Trophoblast cell (in vitro differentiated cells and primary cell): ENCODE results near the gene PRTFDC1.

Source experiments
- DNase-seq, 2 donors: peaks; one replicate each; pipeline ENCODE4 v3.0.0-alpha.2; 2016
- H2AFZ ChIP-seq: 2 replicates; pipeline ENCODE4 v1.6.1; 2013; ENCODE audit warnings: low read length, moderate library complexity, mild to moderate bottlenecking; ENCODE audit not compliant: insufficient read depth, poor library complexity
- H2AK5ac ChIP-seq: 2 replicates; pipeline ENCODE4 v1.6.1; 2013; ENCODE audit warnings: mild to moderate bottlenecking, low read length
- H2BK120ac ChIP-seq: 2 replicates; pipeline ENCODE4 v1.6.1; 2013; ENCODE audit warnings: low read length, mild to moderate bottlenecking, moderate library complexity; ENCODE audit not compliant: insufficient read depth, poor library complexity
- H2BK12ac ChIP-seq: 2 replicates; pipeline ENCODE4 v1.6.1; 2013; ENCODE audit warnings: mild to moderate bottlenecking, low read length, moderate library complexity
- H2BK5ac ChIP-seq: 2 replicates; pipeline ENCODE4 v1.6.1; 2013; ENCODE audit warnings: low read length, low read depth, moderate library complexity, mild to moderate bottlenecking; ENCODE audit not compliant: poor library complexity
- H3K14ac ChIP-seq: 2 replicates; pipeline ENCODE4 v1.6.1; 2013; ENCODE audit warnings: mild to moderate bottlenecking, low read length
- H3K18ac ChIP-seq: 2 replicates; pipeline ENCODE4 v1.6.1; 2013; ENCODE audit warnings: mild to moderate bottlenecking, low read length
- H3K23ac ChIP-seq: 2 replicates; pipeline ENCODE4 v1.6.1; 2013; ENCODE audit warnings: low read length
- H3K27ac ChIP-seq: 2 replicates; pipeline ENCODE4 v1.5.1; 2013; ENCODE audit warnings: low read depth, mild to moderate bottlenecking, inconsistent platforms, low read length, moderate library complexity
- H3K27me3 ChIP-seq: 2 replicates; pipeline ENCODE4 v1.6.1; 2013; ENCODE audit warnings: inconsistent platforms, mild to moderate bottlenecking, low read length, moderate library complexity; ENCODE audit not compliant: insufficient read depth
- H3K36me3 ChIP-seq, 2 experiments: 1 replicate in 1 of 2; 2 replicates in 1 of 2; pipeline ENCODE4 v1.6.1; 2013; ENCODE audit warnings: low read length in 2 of 2, mild to moderate bottlenecking in 2 of 2, moderate library complexity in 1 of 2; ENCODE audit not compliant: insufficient read depth in 2 of 2, control insufficient read depth in 1 of 2
- H3K4ac ChIP-seq: 2 replicates; pipeline ENCODE4 v1.6.1; 2013; ENCODE audit warnings: low read depth, mild to moderate bottlenecking, low read length, moderate library complexity
- H3K4me1 ChIP-seq, 2 experiments: 1 replicate in 1 of 2; 2 replicates in 1 of 2; pipeline ENCODE4 v1.6.1; 2013; ENCODE audit warnings: low read length in 2 of 2, mild to moderate bottlenecking in 2 of 2, moderate library complexity in 1 of 2; ENCODE audit not compliant: insufficient read depth in 2 of 2, control insufficient read depth in 1 of 2
- H3K4me2 ChIP-seq: 2 replicates; pipeline ENCODE4 v1.6.1; 2013; ENCODE audit warnings: inconsistent platforms, mild to moderate bottlenecking, low read length, moderate library complexity
- H3K4me3 ChIP-seq: 2 replicates; pipeline ENCODE4 v1.5.1; 2013; ENCODE audit warnings: mild to moderate bottlenecking, low read depth, low read length, inconsistent platforms
- H3K79me1 ChIP-seq: one replicate; pipeline ENCODE4 v1.6.1; 2013; ENCODE audit warnings: low read length
- H3K79me2 ChIP-seq: 2 replicates; pipeline ENCODE4 v1.6.1; 2013; ENCODE audit warnings: low read length, mild to moderate bottlenecking; ENCODE audit not compliant: control insufficient read depth, insufficient read depth, poor library complexity
- H3K9ac ChIP-seq: 2 replicates; pipeline ENCODE4 v1.6.1; 2013; ENCODE audit warnings: mild to moderate bottlenecking, low read length
- H3K9me3 ChIP-seq: 2 replicates; pipeline ENCODE4 v1.6.1; 2013; ENCODE audit warnings: low read depth, mild to moderate bottlenecking, control low read depth, inconsistent platforms, low read length; ENCODE audit not compliant: insufficient read depth
- H4K12ac ChIP-seq: 2 replicates; pipeline ENCODE4 v1.6.1; 2013; ENCODE audit warnings: low read depth, mild to moderate bottlenecking, low read length, moderate library complexity
- H4K8ac ChIP-seq: 2 replicates; pipeline ENCODE4 v1.6.1; 2013; ENCODE audit warnings: low read depth, mild to moderate bottlenecking, low read length, moderate library complexity
- H4K91ac ChIP-seq: one replicate; pipeline ENCODE4 v1.6.1; 2013; ENCODE audit warnings: low read depth, mild to moderate bottlenecking, low read length, moderate library complexity
- WGBS: extraction: QIAGEN DNeasy Blood & Tissue Kit; methylation state at CpG from one replicate; pipeline ENCODE4 v1.1.7; 2013; ENCODE audit warnings: missing lambda C conversion rate; ENCODE audit not compliant: insufficient read length, insufficient coverage; ENCODE audit errors: extremely low coverage; 5-methylcytosine and 5-hydroxymethylcytosine counted together

The PRTFDC1 gene

GRCh38 chr10:24850727-24851296 lies 101.6 kb downstream of the PRTFDC1 start:
- Histone ChIP-seq H3K9me3 (no peaks in the 10 kb centered on the region), H2BK5ac (no peak overlapping the region), H2BK12ac (no peak overlapping the region), H3K27me3 (no peaks in the 10 kb centered on the region), H4K12ac (no peak overlapping the region), H2AFZ (no peak overlapping the region), H2BK120ac (no peak overlapping the region), H3K4ac (no peak overlapping the region), H3K79me2 (no peaks in the 10 kb centered on the region), H2AK5ac (no peak overlapping the region), H3K23ac (no peak overlapping the region), H3K27ac (no peak overlapping the region), H3K4me1 (peaks cover 3 to 4% of the 10 kb centered on the region in 2 experiments), H3K79me1 (no peaks in the 10 kb centered on the region), H3K36me3 (no peaks in the 10 kb centered on the region), H3K4me3 (no peak overlapping the region), H4K91ac (no peak overlapping the region), H3K4me2 (no peak overlapping the region), H3K9ac (no peak overlapping the region), H3K14ac (no peak overlapping the region), H3K18ac (no peak overlapping the region), H4K8ac (no peak overlapping the region)
- no CpG with 5 or more reads among the region's 1 CpG for WGBS
- DNase-seq: no peak

- H3K4ac ChIP-seq: no peak overlapping the region
- H3K18ac ChIP-seq: no peak overlapping the region
- H3K4me3 ChIP-seq: no peak overlapping the region
- no peak overlapping the region for H4K91ac ChIP-seq
- no peaks in the 10 kb centered on the region for H3K27me3 ChIP-seq
- WGBS: no CpG with 5 or more reads among the region's 9 CpGs
- no peaks in the 10 kb centered on the region for H3K36me3 ChIP-seq
- peaks cover 3 to 4% of the 10 kb centered on the region in 2 experiments for H3K4me1 ChIP-seq
- no peak overlapping the region for H3K27ac ChIP-seq
- no peak overlapping the region for H2BK120ac ChIP-seq
- H2AK5ac ChIP-seq: no peak overlapping the region
- no peaks in the 10 kb centered on the region for H3K9me3 ChIP-seq
- no peak overlapping the region for H2AFZ ChIP-seq
- H3K79me2 ChIP-seq: no peaks in the 10 kb centered on the region
- no peak for DNase-seq
- H3K9ac ChIP-seq: no peak overlapping the region
- no peak overlapping the region for H4K12ac ChIP-seq
- no peak overlapping the region for H3K14ac ChIP-seq
- no peak overlapping the region for H2BK5ac ChIP-seq
- no peak overlapping the region for H2BK12ac ChIP-seq
- no peak overlapping the region for H3K4me2 ChIP-seq
- H3K23ac ChIP-seq: no peak overlapping the region
- no peaks in the 10 kb centered on the region for H3K79me1 ChIP-seq
- no peak overlapping the region for H4K8ac ChIP-seq
Observed at GRCh38 chr10:24849501-24850299, 102.7 kb downstream of the PRTFDC1 start.

- Histone ChIP-seq H2AFZ (no peak overlapping the region), H3K4ac (no peak overlapping the region), H3K4me2 (no peak overlapping the region), H3K79me2 (no peaks in the 10 kb centered on the region), H4K91ac (no peak overlapping the region), H2BK12ac (no peak overlapping the region), H2BK5ac (no peak overlapping the region), H3K79me1 (no peaks in the 10 kb centered on the region), H3K4me1 (peaks cover 3 to 4% of the 10 kb centered on the region in 2 experiments), H3K9ac (no peak overlapping the region), H4K8ac (no peak overlapping the region), H3K36me3 (no peaks in the 10 kb centered on the region), H3K9me3 (no peaks in the 10 kb centered on the region), H3K27ac (no peak overlapping the region), H2BK120ac (no peak overlapping the region), H3K23ac (no peak overlapping the region), H3K18ac (no peak overlapping the region), H2AK5ac (no peak overlapping the region), H3K4me3 (no peak overlapping the region), H3K27me3 (no peaks in the 10 kb centered on the region), H4K12ac (no peak overlapping the region), H3K14ac (no peak overlapping the region)
- DNase-seq: peak in 1 of 2 donors; percentile 42
- no CpG with 5 or more reads among the region's 6 CpGs for WGBS
Observed at GRCh38 chr10:24849051-24849450, 103.4 kb downstream of the PRTFDC1 start.

GRCh38 chr10:24848195-24848594 lies 104.2 kb downstream of the PRTFDC1 start:
- Histone ChIP-seq H3K27ac (no peak overlapping the region), H3K4me2 (no peak overlapping the region), H3K14ac (no peak overlapping the region), H3K9ac (no peak overlapping the region), H3K9me3 (no peaks in the 10 kb centered on the region), H3K4ac (no peak overlapping the region), H2AK5ac (no peak overlapping the region), H3K79me2 (no peaks in the 10 kb centered on the region), H3K4me3 (no peak overlapping the region), H4K91ac (no peak overlapping the region), H3K18ac (no peak overlapping the region), H2BK12ac (no peak overlapping the region), H3K23ac (no peak overlapping the region), H4K8ac (no peak overlapping the region), H2BK5ac (no peak overlapping the region), H2BK120ac (no peak overlapping the region), H3K79me1 (no peaks in the 10 kb centered on the region), H3K27me3 (no peaks in the 10 kb centered on the region), H4K12ac (no peak overlapping the region), H3K36me3 (no peaks in the 10 kb centered on the region), H2AFZ (no peak overlapping the region), H3K4me1 (peaks cover 3 to 4% of the 10 kb centered on the region in 2 experiments)
- no CpG with 5 or more reads among the region's 6 CpGs for WGBS
- no peak for DNase-seq
